Skin of body (tissue), 2 donors: ENCODE results near the gene NAB2. TPM values are rescaled to one million over a fixed set of nuclear protein-coding genes. Genes with fewer than 3 reads are reported as not detected.
"Not testable (repeated sequence)": the region's sequence is repeated elsewhere in the genome, so short reads cannot be mapped to it uniquely, and the experiment has no call there.

Source experiments
- DNase-seq: peaks from one replicate; lab custom pipeline; 2025; lab: John Stamatoyannopoulos, UW
- total RNA-seq: library from RNA; depleted of rRNA; stranded (reverse); fragments of >200 nt; gene quantifications from one replicate; pipeline ENCODE4 v1.2.3, GENCODE V29; 2014

The NAB2 gene
- 35.7 TPM for total RNA-seq

- peak; percentile 97 for DNase-seq
These were observed at the start of gene NAB2 for GRCh38 chr12:57088354-57089270. Gene NAB2, plus strand, starts transcription at chr12:57089114. Its CDS starts 158 bp downstream, at chr12:57089272.

GRCh38 chr12:57040211-57040610, 48.7 kb upstream of the NAB2 start:
- DNase-seq = no peak

- no peak for DNase-seq
These were observed 48.2 kb upstream of the NAB2 start for GRCh38 chr12:57040750-57041149.

- no peak for DNase-seq
These were observed 46.2 kb upstream of the NAB2 start for GRCh38 chr12:57042695-57043094.

GRCh38 chr12:57044468-57044867, 44.4 kb upstream of the NAB2 start:
- no peak for DNase-seq

GRCh38 chr12:57044889-57045288, 44.0 kb upstream of the NAB2 start:
- DNase-seq = no peak

GRCh38 chr12:57046086-57046791, 42.7 kb upstream of the NAB2 start:
- no peak for DNase-seq

GRCh38 chr12:57046947-57047890, 41.7 kb upstream of the NAB2 start:
- DNase-seq = no peak

GRCh38 chr12:57047981-57048380, 40.9 kb upstream of the NAB2 start:
- no peak for DNase-seq

GRCh38 chr12:57048423-57049118, 40.3 kb upstream of the NAB2 start:
- DNase-seq = no peak

GRCh38 chr12:57049119-57049446, 39.8 kb upstream of the NAB2 start:
- DNase-seq = no peak

GRCh38 chr12:57049890-57050289, 39.0 kb upstream of the NAB2 start, which contains the start of gene MYO1A:
Gene MYO1A, minus strand, starts transcription at chr12:57050129. Its CDS starts 1,806 bp downstream, at chr12:57048323.
- no peak for DNase-seq

GRCh38 chr12:57051011-57051410, 37.9 kb upstream of the NAB2 start:
- no peak for DNase-seq

- DNase-seq = not testable (repeated sequence)
These were observed 35.8 kb upstream of the NAB2 start for GRCh38 chr12:57053146-57053545.

- not testable (repeated sequence) for DNase-seq
These were observed 35.0 kb upstream of the NAB2 start for GRCh38 chr12:57053901-57054300.

- no peak for DNase-seq
These were observed 33.1 kb upstream of the NAB2 start for GRCh38 chr12:57055824-57056223.

GRCh38 chr12:57057067-57057751, 31.7 kb upstream of the NAB2 start:
- DNase-seq = no peak

GRCh38 chr12:57058454-57058853, 30.5 kb upstream of the NAB2 start:
- DNase-seq = no peak

- no peak for DNase-seq
These were observed 24.8 kb upstream of the NAB2 start for GRCh38 chr12:57063991-57064685.

GRCh38 chr12:57066245-57066644, 22.7 kb upstream of the NAB2 start:
- no peak for DNase-seq
